H9 (cell line): Measurements from ENCODE around the gene CKB. TPM values are rescaled to one million over a fixed set of nuclear protein-coding genes. Genes with fewer than 3 reads are reported as not detected.

ENCODE experiments used
- DNase-seq: peaks from one replicate; pipeline ENCODE4 v3.0.0-alpha.2; 2017
- H2AFZ ChIP-seq: one replicate; pipeline ENCODE4 v1.6.1; 2013; ENCODE audit warnings: mild to moderate bottlenecking, low read length, control low read depth, moderate library complexity
- H2AK5ac ChIP-seq: 2 replicates; pipeline ENCODE4 v1.6.1; 2013; ENCODE audit warnings: low read length, control low read depth, mixed read lengths; ENCODE audit not compliant: insufficient read length
- H2BK120ac ChIP-seq: one replicate; pipeline ENCODE4 v1.6.1; 2013; ENCODE audit warnings: low read depth, mild to moderate bottlenecking, low read length, control low read depth, inconsistent platforms; ENCODE audit not compliant: poor library complexity, severe bottlenecking
- H2BK12ac ChIP-seq: 2 replicates; pipeline ENCODE4 v1.6.1; 2013; ENCODE audit warnings: low read length, control low read depth, mixed read lengths, low read depth; ENCODE audit not compliant: insufficient read length
- H2BK15ac ChIP-seq: 2 replicates; pipeline ENCODE4 v1.6.1; 2013; ENCODE audit warnings: low read depth, low read length, control low read depth
- H2BK20ac ChIP-seq: one replicate; pipeline ENCODE4 v1.6.1; 2013; ENCODE audit warnings: low read depth, mild to moderate bottlenecking, low read length, control low read depth, inconsistent platforms; ENCODE audit not compliant: poor library complexity, severe bottlenecking
- H2BK5ac ChIP-seq: 2 replicates; pipeline ENCODE4 v1.6.1; 2013; ENCODE audit warnings: low read length, control low read depth, mixed read lengths; ENCODE audit not compliant: insufficient read length
- H3K14ac ChIP-seq: 2 replicates; pipeline ENCODE4 v1.6.1; 2013; ENCODE audit warnings: low read length, control low read depth; ENCODE audit not compliant: insufficient read depth
- H3K18ac ChIP-seq: 2 replicates; pipeline ENCODE4 v1.6.1; 2013; ENCODE audit warnings: low read depth, mild to moderate bottlenecking, mixed read lengths, low read length, control low read depth; ENCODE audit not compliant: insufficient read length
- H3K23ac ChIP-seq: 2 replicates; pipeline ENCODE4 v1.6.1; 2013; ENCODE audit warnings: low read length, control low read depth, mixed read lengths, low read depth; ENCODE audit not compliant: insufficient read length
- H3K23me2 ChIP-seq: 2 replicates; pipeline ENCODE4 v1.6.1; 2013; ENCODE audit warnings: low read depth, mild to moderate bottlenecking, mixed read lengths, low read length, control low read depth; ENCODE audit not compliant: insufficient read length, poor library complexity, severe bottlenecking
- H3K27ac ChIP-seq: 2 replicates; pipeline ENCODE4 v1.5.1; 2013; ENCODE audit warnings: low read length, control low read depth, mixed read lengths, low read depth; ENCODE audit not compliant: insufficient read length
- H3K27me3 ChIP-seq: 2 replicates; pipeline ENCODE4 v1.6.1; 2013; ENCODE audit warnings: low read length, control low read depth, inconsistent platforms; ENCODE audit not compliant: insufficient read depth
- H3K4ac ChIP-seq: 2 replicates; pipeline ENCODE4 v1.6.1; 2013; ENCODE audit warnings: low read depth, mild to moderate bottlenecking, control low read depth, inconsistent platforms, low read length, moderate library complexity
- H3K4me1 ChIP-seq: 2 replicates; pipeline ENCODE4 v1.6.1; 2013; ENCODE audit warnings: low read length, control low read depth, inconsistent platforms; ENCODE audit not compliant: insufficient read depth
- H3K4me2 ChIP-seq: 2 replicates; pipeline ENCODE4 v1.6.1; 2013; ENCODE audit warnings: low read length, control low read depth, mixed read lengths; ENCODE audit not compliant: insufficient read length, insufficient read depth
- H3K56ac ChIP-seq: 2 replicates; pipeline ENCODE4 v1.6.1; 2013; ENCODE audit warnings: low read depth, mild to moderate bottlenecking, mixed read lengths, low read length, control low read depth; ENCODE audit not compliant: insufficient read length
- H3K79me1 ChIP-seq: 2 replicates; pipeline ENCODE4 v1.6.1; 2013; ENCODE audit warnings: low read depth, mild to moderate bottlenecking, moderate library complexity, low read length, control low read depth, inconsistent platforms; ENCODE audit not compliant: insufficient read depth, poor library complexity, severe bottlenecking
- H3K79me2 ChIP-seq: 2 replicates; pipeline ENCODE4 v1.6.1; 2013; ENCODE audit warnings: low read length, control low read depth, inconsistent platforms; ENCODE audit not compliant: insufficient read depth
- H3K9ac ChIP-seq: 2 replicates; pipeline ENCODE4 v1.6.1; 2013; ENCODE audit warnings: low read length, control low read depth, mixed read lengths; ENCODE audit not compliant: insufficient read length; ENCODE audit errors: extremely low read depth
- H3K9me3 ChIP-seq: one replicate; pipeline ENCODE4 v1.6.1; 2013; ENCODE audit warnings: low read depth, low read length, inconsistent platforms; ENCODE audit not compliant: control insufficient read depth
- H3T11ph ChIP-seq: one replicate; pipeline ENCODE4 v1.6.1; 2013; ENCODE audit warnings: mild to moderate bottlenecking, low read length, control low read depth, inconsistent platforms
- H4K20me1 ChIP-seq: one replicate; pipeline ENCODE4 v1.6.1; 2013; ENCODE audit not compliant: control insufficient read depth, insufficient read length, insufficient read depth
- H4K5ac ChIP-seq: 2 replicates; pipeline ENCODE4 v1.6.1; 2013; ENCODE audit warnings: low read depth, mild to moderate bottlenecking, mixed read lengths, low read length, control low read depth; ENCODE audit not compliant: insufficient read length
- H4K8ac ChIP-seq: replicated peaks from 2 replicates; pipeline ENCODE4 v1.6.1; 2013; ENCODE audit warnings: low read length, control low read depth, mixed read lengths, low read depth; ENCODE audit not compliant: insufficient read length
- H4K91ac ChIP-seq: 2 replicates; pipeline ENCODE4 v1.6.1; 2013; ENCODE audit warnings: low read depth, mild to moderate bottlenecking, moderate library complexity, mixed read lengths, low read length, control low read depth; ENCODE audit not compliant: insufficient read length
- H3K27ac Mint-ChIP-seq, 3 experiments: 2 replicates in 2 of 3; 3 replicates in 1 of 3; pipeline ENCODE4 v1.8.0; 2020 to 2021; ENCODE audit warnings: mixed read lengths in 3 of 3, mild to moderate bottlenecking in 1 of 3, moderate library complexity in 1 of 3
- H3K27me3 Mint-ChIP-seq: 2 replicates; pipeline ENCODE4 v1.8.0; 2021; ENCODE audit warnings: low read depth, mild to moderate bottlenecking, moderate library complexity, mixed read lengths
- H3K36me3 Mint-ChIP-seq, 3 experiments: 2 replicates in 2 of 3; 3 replicates in 1 of 3; pipeline ENCODE4 v1.8.0; 2020 to 2021; ENCODE audit warnings: low read depth in 3 of 3, mixed read lengths in 3 of 3; ENCODE audit not compliant: insufficient read depth in 1 of 3
- H3K4me1 Mint-ChIP-seq, 2 experiments: 2 replicates each; pipeline ENCODE4 v1.8.0; 2020; ENCODE audit warnings: mixed read lengths in 2 of 2
- H3K4me3 Mint-ChIP-seq, 2 experiments: 2 replicates in 1 of 2; 3 replicates in 1 of 2; pipeline ENCODE4 v1.8.0; 2020 to 2021; ENCODE audit warnings: mild to moderate bottlenecking in 2 of 2, mixed read lengths in 2 of 2, moderate library complexity in 1 of 2
- H3K9me3 Mint-ChIP-seq, 2 experiments: 2 replicates in 1 of 2; 3 replicates in 1 of 2; pipeline ENCODE4 v1.8.0; 2020; ENCODE audit warnings: mild to moderate bottlenecking in 2 of 2, mixed read lengths in 2 of 2, moderate library complexity in 1 of 2
- CTCF ChIP-seq: fragments of 200-600 bp; sonication (generic); conservative IDR thresholded peaks from 3 replicates; pipeline ENCODE4 v1.8.0; 2021; ENCODE audit warnings: antibody characterized with exemption, mild to moderate bottlenecking
- WGBS: extraction: QIAGEN DNeasy Blood & Tissue Kit; methylation state at CpG from one replicate; pipeline ENCODE4 v1.1.7; 2013; ENCODE audit warnings: missing lambda C conversion rate, low lambda C conversion rate, mixed read lengths; ENCODE audit not compliant: insufficient read length; ENCODE audit errors: extremely low coverage; 5-methylcytosine and 5-hydroxymethylcytosine counted together
- total RNA-seq: library from RNA; stranded (reverse); gene quantifications from 2 replicates; pipeline ENCODE4 v1.2.1, GENCODE V29; 2021

CKB gene
- total RNA-seq, 1 experiment from 2014 or later = 517 TPM

- TF ChIP-seq CTCF = peak; percentile 97
- Mint-ChIP-seq H3K27me3 (no peaks in the 10 kb centered on the region; the same call in 1 of the 2 replicates), H3K4me1 (peaks cover 13 to 18% of the 10 kb centered on the region in 2 experiments), H3K27ac (no peak overlapping the region), H3K36me3 (no peaks in the 10 kb centered on the region), H3K9me3 (no peaks in the 10 kb centered on the region), H3K4me3 (no peak overlapping the region; a peak in 1 of 5 replicates)
- Histone ChIP-seq H2BK15ac (no peak overlapping the region), H4K5ac (no peak overlapping the region), H3K9ac (no peak overlapping the region), H2AK5ac (no peak overlapping the region), H4K20me1 (no peaks in the 10 kb centered on the region), H3T11ph (no peak overlapping the region), H4K8ac (no peak overlapping the region), H4K91ac (no peak overlapping the region), H3K56ac (no peak overlapping the region), H2BK5ac (no peak overlapping the region), H3K23me2 (peaks cover 4% of the 10 kb centered on the region), H2AFZ (no peak overlapping the region), H3K4me1 (no peaks in the 10 kb centered on the region; the same call in 1 of the 2 replicates), H3K14ac (no peak overlapping the region), H3K4ac (no peak overlapping the region), H2BK20ac (no peak overlapping the region), H3K27me3 (no peaks in the 10 kb centered on the region), H3K9me3 (no peaks in the 10 kb centered on the region), H3K4me2 (no peak overlapping the region), H3K27ac (no peak overlapping the region), H3K23ac (no peak overlapping the region), H3K79me1 (no peaks in the 10 kb centered on the region), H3K18ac (no peak overlapping the region), H3K79me2 (no peaks in the 10 kb centered on the region), H2BK120ac (no peak overlapping the region), H2BK12ac (no peak overlapping the region)
- no CpG with 5 or more reads among the region's 21 CpGs for WGBS
- DNase-seq = peak; percentile 87
Measured at GRCh38 chr14:103546652-103547454, 24.2 kb upstream of the CKB start.
